ENCODE results near the gene REP15. TPM values are rescaled to one million over a fixed set of nuclear protein-coding genes. Genes with fewer than 3 reads are reported as not detected.

The REP15 gene
- total and polyA plus RNA-seq, 2 of the 4 experiments (the other 2 are of a cell fraction), result 0.48 to 2.2 TPM

GRCh38 chr12:27652174-27652763 is 44.0 kb upstream of the REP15 start:
- Histone ChIP-seq H3K27ac (ENCODE audit: insufficient read depth, low read length) (no peak overlapping the region), H3K9me3 (ENCODE audit: control insufficient read depth, insufficient read depth, low read length) (no peaks in the 10 kb centered on the region), H4K8ac (ENCODE audit: low read depth in 2 of 2, low read length in 2 of 2) (no peak overlapping the region; a peak in 1 of 4 replicates), H3K79me1 (ENCODE audit: low read depth in 1 of 2, low read length in 2 of 2) (peaks cover 0 to under 1% of the 10 kb centered on the region in 2 experiments; a peak in 1 of 4 replicates), H3K36me3 (ENCODE audit: control insufficient read depth, insufficient read depth, low read length) (0 out of 2 replicates have a peak, but pooled peaks cover 3% of the 10 kb centered on the region), H3K4me2 (ENCODE audit: low read depth, low read length) (no peak overlapping the region), H2BK5ac (ENCODE audit: low read depth, low read length, poor library complexity, severe bottlenecking) (no peak overlapping the region), H2BK15ac (ENCODE audit: low read depth, low read length) (no peak overlapping the region), H3K27me3 (ENCODE audit: control insufficient read depth, insufficient read depth, low read length) (no peaks in the 10 kb centered on the region), H2BK120ac (ENCODE audit: low read depth, low read length) (no peak overlapping the region), H3K18ac (ENCODE audit: low read depth, low read length) (no peak overlapping the region), H4K5ac (ENCODE audit: low read depth, low read length) (no peak overlapping the region), H3K14ac (replicated peaks; ENCODE audit: low read depth, low read length) (no peak overlapping the region), H3K56ac (ENCODE audit: extremely low read depth, insufficient read depth, low read length) (no peak overlapping the region), H4K91ac (ENCODE audit: insufficient read depth, low read depth, low read length) (no peak overlapping the region), H3K4ac (ENCODE audit: low read depth, low read length) (no peak overlapping the region), H2BK20ac (ENCODE audit: low read depth, low read length) (no peak overlapping the region), H2AK5ac (ENCODE audit: low read depth, low read length) (no peak overlapping the region), H3K9ac (ENCODE audit: low read depth, low read length) (no peak overlapping the region), H3K4me3 (ENCODE audit: insufficient read depth, low read depth, low read length) (no peak overlapping the region), H3K9me1 (ENCODE audit: insufficient read depth, low read length) (no peaks in the 10 kb centered on the region), H4K20me1 (ENCODE audit: insufficient read depth, low read length) (no peaks in the 10 kb centered on the region), H3K23ac (ENCODE audit: low read depth, low read length) (no peak overlapping the region), H2AK9ac (replicated peaks; ENCODE audit: low read depth, low read length, poor library complexity) (no peak overlapping the region), H2AFZ (replicated peaks; ENCODE audit: low read length, poor library complexity) (no peak overlapping the region), H3K4me1 (ENCODE audit: control insufficient read depth, insufficient read depth, low read length) (peaks cover 2% of the 10 kb centered on the region; the same call in 1 of the 2 replicates)
- WGBS, 2 experiments (ENCODE audit: extremely low coverage in 2 of 2, insufficient read length in 1 of 2), result no CpG with 5 or more reads among the region's 1 CpG
- peak; percentile 95 for ATAC-seq (ENCODE audit: low read depth)
- DNase-seq, result peak; percentile 84
- in situ Hi-C loops (cut with MboI; ENCODE audit: low sequenced_read_pairs) (no loop called here), intact Hi-C loops (cut with micrococcal nuclease) (loop anchor here (1.0 to 5.0 kb wide), 4 partner anchors 217 to 320 kb away; partner anchors contain the start of gene BMAL2), dilution Hi-C loops (cut with HindIII; ENCODE audit: low sequenced_read_pairs, unreplicated experiment) (no loop called here)
- TF ChIP-seq RAD21 (IDR thresholded peaks at IDR 0.05; ENCODE audit: low read length) (peak; percentile 86), RFX5 (IDR thresholded peaks at IDR 0.05; ENCODE audit: low read depth, low read length) (no peak), CTCF (conservative IDR thresholded peaks at IDR 0.05; ENCODE audit: low read depth, low read length) (peak; percentile 82), SMC3 (IDR thresholded peaks at IDR 0.05; ENCODE audit: low read depth, low read length) (peak; percentile 73)
- ChIA-PET POLR2A (ENCODE audit: unreplicated experiment) (no interaction called here), CTCF (interaction anchor here (0.7 kb wide), 1 partner anchor 106 kb away, joined by 3 read pairs; no protein-coding TSS in a partner anchor)
- BruUV-seq (replicated peaks), result no TSS peak

All from IMR-90 (cell line).